GM23338 (cell line): ENCODE data around the gene LPP. TPM values are rescaled to one million over a fixed set of nuclear protein-coding genes. Genes with fewer than 3 reads are reported as not detected.

Experiments used
- ATAC-seq: fragments of 200-7000 bp; cut with Tn5 transposase; 3 replicates; pipeline ENCODE4 v1.9.1; 2020
- DNase-seq: peaks from one replicate; pipeline ENCODE4 v3.0.0-alpha.2; 2015; ENCODE audit warnings: low spot score
- H2AFZ ChIP-seq: fragments of 200-600 bp; sonication (generic); 2 replicates; pipeline ENCODE4 v1.8.0; 2016; ENCODE audit warnings: antibody characterized with exemption, mild to moderate bottlenecking, moderate library complexity
- H3F3A ChIP-seq: fragments of 200-600 bp; sonication (generic); replicated peaks from 2 replicates; pipeline ENCODE4 v1.8.0; 2017; ENCODE audit warnings: antibody characterized with exemption, mixed run types, low read depth
- H3K27ac ChIP-seq: fragments of 200-600 bp; sonication (generic); 2 replicates; pipeline ENCODE4 v1.6.1; 2016; ENCODE audit warnings: low read depth
- H3K27me3 ChIP-seq: fragments of 200-600 bp; sonication (generic); 2 replicates; pipeline ENCODE4 v1.8.0; 2016; ENCODE audit warnings: mild to moderate bottlenecking, mixed run types, moderate library complexity; ENCODE audit not compliant: insufficient read depth
- H3K36me3 ChIP-seq: fragments of 200-600 bp; sonication (generic); 2 replicates; pipeline ENCODE4 v1.8.0; 2016; ENCODE audit warnings: mild to moderate bottlenecking; ENCODE audit not compliant: insufficient read depth
- H3K4me1 ChIP-seq: fragments of 200-600 bp; sonication (generic); 2 replicates; pipeline ENCODE4 v1.8.0; 2016; ENCODE audit warnings: mild to moderate bottlenecking, moderate library complexity; ENCODE audit not compliant: insufficient read depth
- H3K4me2 ChIP-seq: fragments of 200-600 bp; sonication (generic); 2 replicates; pipeline ENCODE4 v1.7.1; 2017; ENCODE audit warnings: mixed run types
- H3K4me3 ChIP-seq: fragments of 200-600 bp; sonication (generic); 2 replicates; pipeline ENCODE4 v1.6.1; 2016; ENCODE audit warnings: mixed run types
- H3K79me2 ChIP-seq: fragments of 200-600 bp; sonication (generic); replicated peaks from 2 replicates; pipeline ENCODE4 v1.8.0; 2017; ENCODE audit warnings: mild to moderate bottlenecking; ENCODE audit not compliant: insufficient read depth
- H3K9me2 ChIP-seq: fragments of 200-600 bp; sonication (generic); 2 replicates; pipeline ENCODE4 v1.8.0; 2017; ENCODE audit not compliant: insufficient read depth
- H4K20me1 ChIP-seq: fragments of 200-600 bp; sonication (generic); replicated peaks from 2 replicates; pipeline ENCODE4 v1.8.0; 2017; ENCODE audit warnings: mild to moderate bottlenecking; ENCODE audit not compliant: insufficient read depth
- H3K27ac Mint-ChIP-seq: 2 replicates; pipeline ENCODE4 v1.8.0; 2020; ENCODE audit warnings: inconsistent platforms, mild to moderate bottlenecking, moderate library complexity, mixed read lengths
- H3K27me3 Mint-ChIP-seq: 3 replicates; pipeline ENCODE4 v1.8.0; 2022; ENCODE audit warnings: low read depth, mild to moderate bottlenecking, moderate library complexity, mixed read lengths, inconsistent platforms; ENCODE audit not compliant: insufficient read depth, poor library complexity
- H3K36me3 Mint-ChIP-seq: 3 replicates; pipeline ENCODE4 v1.8.0; 2021; ENCODE audit warnings: low read depth, mild to moderate bottlenecking, inconsistent platforms, moderate library complexity, mixed read lengths
- H3K4me1 Mint-ChIP-seq: 3 replicates; pipeline ENCODE4 v1.8.0; 2020; ENCODE audit warnings: mild to moderate bottlenecking, inconsistent platforms, mixed read lengths
- H3K4me3 Mint-ChIP-seq: 3 replicates; pipeline ENCODE4 v1.8.0; 2021; ENCODE audit warnings: moderate library complexity, mild to moderate bottlenecking, inconsistent platforms, mixed read lengths
- H3K9me3 Mint-ChIP-seq: 3 replicates; pipeline ENCODE4 v1.8.0; 2020; ENCODE audit warnings: moderate library complexity, mild to moderate bottlenecking, inconsistent platforms, mixed read lengths
- EZH2 ChIP-seq: fragments of 200-600 bp; sonication (generic); IDR thresholded peaks from one replicate; pipeline ENCODE4 v1.8.0; 2017; ENCODE audit warnings: antibody characterized with exemption, mild to moderate bottlenecking, low read depth; ENCODE audit not compliant: unreplicated experiment
- EZH2phosphoT487 ChIP-seq: fragments of 200-600 bp; sonication (generic); IDR thresholded peaks from one replicate; pipeline ENCODE4 v1.8.1; 2018; ENCODE audit warnings: antibody characterized with exemption; ENCODE audit not compliant: unreplicated experiment
- JUNB ChIP-seq: IDR thresholded peaks from one replicate; pipeline ENCODE4 v1.6.1; 2016; ENCODE audit warnings: antibody characterized with exemption; ENCODE audit not compliant: unreplicated experiment
- NANOG ChIP-seq: IDR thresholded peaks from 2 replicates; pipeline ENCODE4 v1.6.1; 2016; ENCODE audit warnings: antibody characterized with exemption, borderline replicate concordance
- POLR2AphosphoS5 ChIP-seq: IDR thresholded peaks from 2 replicates; pipeline ENCODE4 v1.6.1; 2016; ENCODE audit warnings: antibody characterized with exemption, low read depth
- STAT1 ChIP-seq: IDR thresholded peaks from one replicate; pipeline ENCODE4 v1.6.1; 2016; ENCODE audit warnings: antibody characterized with exemption; ENCODE audit not compliant: unreplicated experiment
- ZNF331 ChIP-seq: fragments of 250-450 bp; sonication (Bioruptor Pico); IDR thresholded peaks from 2 replicates; pipeline ENCODE4 v1.5.0; 2020; ENCODE audit warnings: low read depth, mild to moderate bottlenecking, moderate library complexity
- ZNF462 ChIP-seq: fragments of 250-450 bp; sonication (Bioruptor Pico); IDR thresholded peaks from 2 replicates; pipeline ENCODE4 v1.5.0; 2020; ENCODE audit warnings: mild to moderate bottlenecking, moderate library complexity
- polyA plus RNA-seq: library from polyadenylated mRNA; unstranded; fragments of >200 nt; fragmentation: Nextera tagmentation; extraction: Ambion mirVana; gene quantifications from 2 replicates; pipeline ENCODE4 v1.2.1, GENCODE V29; 2016
- total RNA-seq: library from RNA; depleted of rRNA; stranded (reverse); fragments of >200 nt; shearing (Covaris generic); gene quantifications from 2 replicates; pipeline ENCODE4 v1.2.3, GENCODE V29; 2014
- TF ChIP-seq, protein P1 (sequence below): IDR thresholded peaks from 2 replicates; pipeline ENCODE4 v1.6.1; 2016; ENCODE audit warnings: antibody characterized with exemption
- TF ChIP-seq, protein P2 (sequence below), 2 experiments: fragments of 200-600 bp in 1 of 2; sonication (generic) in 1 of 2; conservative IDR thresholded peaks; 2 replicates each; pipeline versions ENCODE4 v1.5.1 to v1.6.1; 2016 to 2017; ENCODE audit warnings: antibody characterized with exemption in 2 of 2, low read depth in 2 of 2, mild to moderate bottlenecking in 2 of 2, moderate library complexity in 1 of 2

LPP gene
- total and polyA plus RNA-seq, 2 experiments from 2014 or later, result 23.0 to 35.2 TPM

GRCh38 chr3:188320757-188321156 is 166.8 kb downstream of the LPP start:
- Histone ChIP-seq H3K9me2 (peaks cover 5% of the 10 kb centered on the region; the same call in 1 of the 2 replicates), H4K20me1 (no peaks in the 10 kb centered on the region), H2AFZ (no peak overlapping the region), H3F3A (no peaks in the 10 kb centered on the region), H3K36me3 (no peaks in the 10 kb centered on the region), H3K27ac (no peak overlapping the region), H3K4me3 (no peak overlapping the region), H3K4me1 (no peaks in the 10 kb centered on the region), H3K4me2 (no peak overlapping the region), H3K79me2 (no peaks in the 10 kb centered on the region; the same call in 1 of the 2 replicates), H3K27me3 (no peaks in the 10 kb centered on the region)
- Mint-ChIP-seq H3K27me3 (peaks cover 2% of the 10 kb centered on the region), H3K27ac (no peak overlapping the region), H3K4me1 (peaks cover 2% of the 10 kb centered on the region; the same call in 1 of the 3 replicates), H3K4me3 (no peak overlapping the region), H3K9me3 (no peaks in the 10 kb centered on the region), H3K36me3 (no peaks in the 10 kb centered on the region)
- DNase-seq (no peak), ATAC-seq (no peak)
- TF ChIP-seq POLR2AphosphoS5, result no peak
- no peak for TF ChIP-seq ZNF462
- TF ChIP-seq, protein P1, sequence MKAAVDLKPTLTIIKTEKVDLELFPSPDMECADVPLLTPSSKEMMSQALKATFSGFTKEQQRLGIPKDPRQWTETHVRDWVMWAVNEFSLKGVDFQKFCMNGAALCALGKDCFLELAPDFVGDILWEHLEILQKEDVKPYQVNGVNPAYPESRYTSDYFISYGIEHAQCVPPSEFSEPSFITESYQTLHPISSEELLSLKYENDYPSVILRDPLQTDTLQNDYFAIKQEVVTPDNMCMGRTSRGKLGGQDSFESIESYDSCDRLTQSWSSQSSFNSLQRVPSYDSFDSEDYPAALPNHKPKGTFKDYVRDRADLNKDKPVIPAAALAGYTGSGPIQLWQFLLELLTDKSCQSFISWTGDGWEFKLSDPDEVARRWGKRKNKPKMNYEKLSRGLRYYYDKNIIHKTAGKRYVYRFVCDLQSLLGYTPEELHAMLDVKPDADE, result no peak
- TF ChIP-seq STAT1, result no peak

GRCh38 chr3:188321258-188321657 is 167.3 kb downstream of the LPP start:
- Histone ChIP-seq H4K20me1 (no peaks in the 10 kb centered on the region), H3K4me1 (no peaks in the 10 kb centered on the region), H3K4me2 (no peak overlapping the region), H3K27ac (no peak overlapping the region), H3K9me2 (peaks cover 5% of the 10 kb centered on the region; the same call in 1 of the 2 replicates), H3K36me3 (no peaks in the 10 kb centered on the region), H3K79me2 (no peaks in the 10 kb centered on the region; the same call in 1 of the 2 replicates), H3K27me3 (no peaks in the 10 kb centered on the region), H3F3A (no peaks in the 10 kb centered on the region; the same call in 1 of the 2 replicates), H3K4me3 (no peak overlapping the region), H2AFZ (no peak overlapping the region)
- Mint-ChIP-seq H3K9me3 (no peaks in the 10 kb centered on the region), H3K27me3 (peaks cover 2% of the 10 kb centered on the region), H3K4me3 (no peak overlapping the region), H3K4me1 (peaks cover 2% of the 10 kb centered on the region; the same call in 1 of the 3 replicates), H3K36me3 (no peaks in the 10 kb centered on the region), H3K27ac (no peak overlapping the region)
- DNase-seq, result no peak
- ATAC-seq, result no peak
- TF ChIP-seq EZH2 (no peak), JUNB (no peak), POLR2AphosphoS5 (no peak), NANOG (no peak), ZNF331 (CRISPR knock-in tag) (no peak), EZH2phosphoT487 (no peak), STAT1 (no peak)
- TF ChIP-seq, protein P2, sequence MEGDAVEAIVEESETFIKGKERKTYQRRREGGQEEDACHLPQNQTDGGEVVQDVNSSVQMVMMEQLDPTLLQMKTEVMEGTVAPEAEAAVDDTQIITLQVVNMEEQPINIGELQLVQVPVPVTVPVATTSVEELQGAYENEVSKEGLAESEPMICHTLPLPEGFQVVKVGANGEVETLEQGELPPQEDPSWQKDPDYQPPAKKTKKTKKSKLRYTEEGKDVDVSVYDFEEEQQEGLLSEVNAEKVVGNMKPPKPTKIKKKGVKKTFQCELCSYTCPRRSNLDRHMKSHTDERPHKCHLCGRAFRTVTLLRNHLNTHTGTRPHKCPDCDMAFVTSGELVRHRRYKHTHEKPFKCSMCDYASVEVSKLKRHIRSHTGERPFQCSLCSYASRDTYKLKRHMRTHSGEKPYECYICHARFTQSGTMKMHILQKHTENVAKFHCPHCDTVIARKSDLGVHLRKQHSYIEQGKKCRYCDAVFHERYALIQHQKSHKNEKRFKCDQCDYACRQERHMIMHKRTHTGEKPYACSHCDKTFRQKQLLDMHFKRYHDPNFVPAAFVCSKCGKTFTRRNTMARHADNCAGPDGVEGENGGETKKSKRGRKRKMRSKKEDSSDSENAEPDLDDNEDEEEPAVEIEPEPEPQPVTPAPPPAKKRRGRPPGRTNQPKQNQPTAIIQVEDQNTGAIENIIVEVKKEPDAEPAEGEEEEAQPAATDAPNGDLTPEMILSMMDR (conservative IDR thresholded peaks at IDR 0.05; ENCODE audit: low read depth in 2 of 2), result no peak
